ENCODE data around the gene SMS. TPM values are rescaled to one million over a fixed set of nuclear protein-coding genes. Genes with fewer than 3 reads are reported as not detected.

SMS gene
- total and polyA plus RNA-seq, 2 donors (not counting 1 experiment from before 2014, with no cell fraction given) = 129 to 252 TPM

- Histone ChIP-seq H3K4me1 (ENCODE audit: control insufficient read depth, extremely low read depth, insufficient read depth, low read length) (peaks cover 12% of the 10 kb centered on the region), H3K4me3 (replicated peaks in 1 of 4; ENCODE audit: control extremely low read depth in 1 of 4, insufficient read depth in 1 of 4, low read depth in 3 of 4, low read length in 4 of 4) (no peak overlapping the region), H3K27ac (ENCODE audit: insufficient read depth, low read length) (peak overlapping the region; percentile 83), H3K79me2 (ENCODE audit: control insufficient read depth, insufficient read depth, low read length) (no peaks in the 10 kb centered on the region), H3K4me2 (ENCODE audit: extremely low read depth, insufficient read depth, low read length) (peak overlapping the region; percentile 32), H2AFZ (ENCODE audit: low read length) (no peak overlapping the region), H3K9me3 (ENCODE audit: control insufficient read depth, insufficient read depth, low read depth, low read length) (no peaks in the 10 kb centered on the region), H3K36me3 (ENCODE audit: control insufficient read depth, insufficient read depth, low read length) (no peaks in the 10 kb centered on the region), H3K9ac (ENCODE audit: insufficient read depth, low read length) (no peak overlapping the region), H3K27me3 (ENCODE audit: control insufficient read depth, insufficient read depth, low read length) (no peaks in the 10 kb centered on the region), H4K20me1 (ENCODE audit: control insufficient read depth, extremely low read depth, insufficient read depth, low read length) (no peaks in the 10 kb centered on the region)
- TF ChIP-seq EZH2 (IDR thresholded peaks at IDR 0.05; ENCODE audit: low read length, missing control alignments) (no peak), CTCF (conservative IDR thresholded peaks at IDR 0.05 in 1 of 2, IDR thresholded peaks at IDR 0.05 in 1 of 2; ENCODE audit: low read depth in 1 of 2, low read length in 2 of 2) (no peak)
- DNase-seq (ENCODE audit: low read depth in 2 of 2) = no peak
Measured at GRCh38 chrX:21933077-21933476, 7.4 kb upstream of the SMS start.

GRCh38 chrX:21934414-21934813, 6.1 kb upstream of the SMS start:
- no peak overlapping the region for H3K4me2 ChIP-seq (ENCODE audit: extremely low read depth, insufficient read depth, low read length)
- no peaks in the 10 kb centered on the region for H4K20me1 ChIP-seq (ENCODE audit: control insufficient read depth, extremely low read depth, insufficient read depth, low read length)
- TF ChIP-seq EZH2 (IDR thresholded peaks at IDR 0.05; ENCODE audit: low read length, missing control alignments) = no peak
- TF ChIP-seq CTCF (conservative IDR thresholded peaks at IDR 0.05 in 1 of 2, IDR thresholded peaks at IDR 0.05 in 1 of 2; ENCODE audit: low read depth in 1 of 2, low read length in 2 of 2) = no peak
- no peaks in the 10 kb centered on the region for H3K9me3 ChIP-seq (ENCODE audit: control insufficient read depth, insufficient read depth, low read depth, low read length)
- H3K79me2 ChIP-seq (ENCODE audit: control insufficient read depth, insufficient read depth, low read length) = no peaks in the 10 kb centered on the region
- no peak overlapping the region for H2AFZ ChIP-seq (ENCODE audit: low read length)
- H3K36me3 ChIP-seq (ENCODE audit: control insufficient read depth, insufficient read depth, low read length) = no peaks in the 10 kb centered on the region
- no peak overlapping the region for H3K4me3 ChIP-seq (replicated peaks in 1 of 4; ENCODE audit: control extremely low read depth in 1 of 4, insufficient read depth in 1 of 4, low read depth in 3 of 4, low read length in 4 of 4)
- no peak for DNase-seq (ENCODE audit: low read depth in 2 of 2)
- no peaks in the 10 kb centered on the region for H3K27me3 ChIP-seq (ENCODE audit: control insufficient read depth, insufficient read depth, low read length)
- no peak overlapping the region for H3K9ac ChIP-seq (ENCODE audit: insufficient read depth, low read length)
- peaks cover 12% of the 10 kb centered on the region for H3K4me1 ChIP-seq (ENCODE audit: control insufficient read depth, extremely low read depth, insufficient read depth, low read length)
- no peak overlapping the region for H3K27ac ChIP-seq (ENCODE audit: insufficient read depth, low read length)

GRCh38 chrX:21939906-21940305, 603 bp upstream of the SMS start:
- Histone ChIP-seq H3K4me3 (replicated peaks in 1 of 4; ENCODE audit: control extremely low read depth in 1 of 4, insufficient read depth in 1 of 4, low read depth in 3 of 4, low read length in 4 of 4) (peak overlapping the region in 3 of 4 experiments; percentile 16 to 53 (median 32)), H3K9ac (ENCODE audit: insufficient read depth, low read length) (peak overlapping the region; percentile 46), H3K27ac (ENCODE audit: insufficient read depth, low read length) (peak overlapping the region; percentile 69), H4K20me1 (ENCODE audit: control insufficient read depth, extremely low read depth, insufficient read depth, low read length) (peaks cover 2% of the 10 kb centered on the region), H3K79me2 (ENCODE audit: control insufficient read depth, insufficient read depth, low read length) (peaks cover 30% of the 10 kb centered on the region), H3K27me3 (ENCODE audit: control insufficient read depth, insufficient read depth, low read length) (no peaks in the 10 kb centered on the region), H3K4me1 (ENCODE audit: control insufficient read depth, extremely low read depth, insufficient read depth, low read length) (peaks cover 4% of the 10 kb centered on the region), H3K9me3 (ENCODE audit: control insufficient read depth, insufficient read depth, low read depth, low read length) (no peaks in the 10 kb centered on the region), H3K36me3 (ENCODE audit: control insufficient read depth, insufficient read depth, low read length) (no peaks in the 10 kb centered on the region), H3K4me2 (ENCODE audit: extremely low read depth, insufficient read depth, low read length) (peak overlapping the region; percentile 68), H2AFZ (ENCODE audit: low read length) (peak overlapping the region; percentile 51)
- TF ChIP-seq CTCF (conservative IDR thresholded peaks at IDR 0.05 in 1 of 2, IDR thresholded peaks at IDR 0.05 in 1 of 2; ENCODE audit: low read depth in 1 of 2, low read length in 2 of 2) = no peak
- no peak for TF ChIP-seq EZH2 (IDR thresholded peaks at IDR 0.05; ENCODE audit: low read length, missing control alignments)
- DNase-seq (ENCODE audit: low read depth in 2 of 2) = no peak
